Renal cortical epithelial cell (primary cell): ENCODE measurements around the gene TMEM91. TPM values are rescaled to one million over a fixed set of nuclear protein-coding genes. Genes with fewer than 3 reads are reported as not detected.
"Not testable (repeated sequence)": the region's sequence is repeated elsewhere in the genome, so short reads cannot be mapped to it uniquely, and the experiment has no call there.

ENCODE experiments used
- DNase-seq: peaks from one replicate; pipeline ENCODE4 v3.0.0-alpha.2; 2011; ENCODE audit warnings: low read depth
- total RNA-seq: library from RNA; depleted of rRNA; stranded (reverse); fragments of >200 nt; gene quantifications from 2 replicates; pipeline ENCODE4 v1.2.3, GENCODE V29; 2014

The TMEM91 gene
- total RNA-seq, 1 donor from 2014 or later: 9.0 TPM

DNA sequence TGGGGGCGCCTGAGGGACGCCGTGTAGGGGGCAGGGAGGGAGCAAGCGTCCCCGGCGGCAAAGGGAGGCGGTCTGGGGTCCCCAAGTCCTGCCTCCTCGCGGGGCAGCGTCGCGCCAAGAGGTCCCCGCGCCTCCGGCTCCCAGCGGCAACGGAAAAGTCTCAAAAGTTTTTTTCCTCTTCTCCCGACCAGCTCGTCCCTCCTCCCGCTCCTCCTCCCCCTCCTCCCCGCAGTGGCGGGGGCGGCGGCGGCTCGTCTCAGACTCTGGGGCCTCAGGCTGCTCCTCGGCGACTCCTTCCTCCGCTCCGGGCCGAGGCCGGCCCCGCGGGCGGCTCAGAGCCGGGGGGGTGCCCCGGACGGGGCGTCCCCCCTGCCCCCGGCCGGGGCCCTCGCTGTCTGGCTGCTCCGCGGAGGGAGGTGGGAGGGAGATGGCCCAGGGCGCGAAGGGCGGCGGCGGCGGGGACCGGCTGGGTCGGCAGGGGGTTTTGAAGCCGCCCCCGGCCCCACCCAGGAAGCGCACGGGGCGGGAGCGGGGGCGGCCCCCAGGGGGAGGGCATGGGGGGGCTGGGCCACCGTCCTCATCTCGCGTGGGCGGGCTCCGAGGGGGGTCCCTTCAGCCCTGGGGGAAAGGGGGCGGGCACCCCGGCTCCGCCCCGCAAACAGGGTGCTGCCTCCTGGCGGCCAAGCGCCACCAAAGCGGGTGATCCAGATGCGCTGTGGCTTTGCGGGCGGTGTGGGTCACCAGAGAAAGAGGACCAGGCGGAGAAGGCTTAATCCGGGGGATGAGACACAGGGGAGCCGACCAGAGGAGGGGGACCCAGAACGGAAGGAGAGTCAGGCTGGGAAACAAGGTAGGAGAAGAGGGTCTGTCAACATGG lies 22.6 kb upstream of the TMEM91 start, which contains the start of gene TGFB1:
Gene TGFB1, minus strand, starts transcription at position 457 of the 877 bp plus-strand sequence. CDS start 878 bp downstream, outside the sequence.
- DNase-seq: peak; percentile 54

- DNase-seq: no peak
Observed at GRCh38 chr19:41354343-41354953, 21.9 kb upstream of the TMEM91 start.

GRCh38 chr19:41355035-41355434 lies 21.3 kb upstream of the TMEM91 start:
- DNase-seq: no peak

GRCh38 chr19:41355802-41356201 lies 20.5 kb upstream of the TMEM91 start:
- no peak for DNase-seq

- DNase-seq: no peak
Observed at GRCh38 chr19:41356984-41357739, 19.2 kb upstream of the TMEM91 start.

DNA sequence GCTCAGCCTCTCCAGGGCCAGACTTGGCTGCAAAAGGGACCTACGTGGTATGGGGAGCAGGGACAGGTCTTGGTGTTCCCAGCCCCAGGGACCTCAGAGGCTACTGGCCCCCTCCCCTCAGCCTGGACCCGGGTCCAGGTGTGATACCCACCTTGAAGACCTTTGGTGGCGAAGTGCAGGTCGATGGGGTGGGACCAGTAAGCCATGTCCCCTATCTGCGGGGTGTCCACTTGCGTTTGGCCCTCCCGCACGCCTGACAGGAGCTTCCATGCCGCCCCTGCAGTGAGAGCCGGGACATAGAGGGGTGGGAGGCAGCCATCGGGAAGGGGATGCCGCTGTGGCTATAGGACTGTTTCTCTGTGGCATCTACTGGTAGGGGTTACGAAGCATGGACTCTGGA lies 18.6 kb upstream of the TMEM91 start:
- no peak for DNase-seq

GRCh38 chr19:41359741-41360140 lies 16.6 kb upstream of the TMEM91 start:
- no peak for DNase-seq

DNA sequence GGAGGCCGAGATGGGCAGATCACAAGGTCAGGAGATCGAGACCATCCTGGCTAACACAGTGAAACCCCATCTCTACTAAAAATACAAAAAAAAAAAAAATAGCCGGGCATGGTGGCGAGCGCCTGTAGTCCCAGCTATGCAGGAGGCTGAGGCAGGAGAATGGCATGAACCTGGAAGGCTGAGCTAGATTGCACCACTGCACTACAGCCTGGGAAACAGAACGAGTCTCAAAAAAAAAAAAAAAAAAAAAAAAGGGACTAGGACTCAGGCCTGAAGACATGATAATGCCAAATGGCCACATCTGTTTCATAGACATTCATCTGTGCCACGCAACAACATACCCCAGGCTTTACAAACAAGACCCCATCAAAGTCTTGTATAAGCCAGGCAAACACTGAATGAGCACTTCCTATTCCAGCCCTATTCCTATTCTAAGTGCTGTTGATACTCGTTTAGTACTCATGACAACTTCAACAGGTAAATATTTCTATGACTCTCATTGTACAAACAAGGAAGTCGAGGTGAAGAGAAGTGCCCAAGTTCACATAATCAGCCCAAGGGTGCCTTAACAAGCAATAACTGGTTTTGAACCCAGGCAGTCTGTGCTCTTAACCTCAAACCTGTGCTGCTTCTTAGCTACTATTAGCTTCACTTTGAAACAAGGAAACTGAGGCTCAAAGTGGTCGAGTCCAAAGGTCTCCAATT lies 14.0 kb upstream of the TMEM91 start:
- peak; percentile 49 for DNase-seq

GRCh38 chr19:41363371-41363752 lies 13.0 kb upstream of the TMEM91 start:
- DNase-seq: no peak

GRCh38 chr19:41363753-41364523 lies 12.4 kb upstream of the TMEM91 start, which contains the start of gene B9D2:
Gene B9D2, minus strand, starts transcription at chr19:41364149. Its CDS starts 630 bp downstream, at chr19:41363519.
- peak; percentile 94 for DNase-seq

GRCh38 chr19:41364524-41365391 lies 11.6 kb upstream of the TMEM91 start:
- no peak for DNase-seq

- no peak for DNase-seq
Observed at GRCh38 chr19:41366089-41366488, 10.2 kb upstream of the TMEM91 start.

GRCh38 chr19:41367848-41368301 lies 8.5 kb upstream of the TMEM91 start:
- DNase-seq: peak; percentile 96

GRCh38 chr19:41369769-41370168 lies 6.6 kb upstream of the TMEM91 start:
- DNase-seq: no peak

DNA sequence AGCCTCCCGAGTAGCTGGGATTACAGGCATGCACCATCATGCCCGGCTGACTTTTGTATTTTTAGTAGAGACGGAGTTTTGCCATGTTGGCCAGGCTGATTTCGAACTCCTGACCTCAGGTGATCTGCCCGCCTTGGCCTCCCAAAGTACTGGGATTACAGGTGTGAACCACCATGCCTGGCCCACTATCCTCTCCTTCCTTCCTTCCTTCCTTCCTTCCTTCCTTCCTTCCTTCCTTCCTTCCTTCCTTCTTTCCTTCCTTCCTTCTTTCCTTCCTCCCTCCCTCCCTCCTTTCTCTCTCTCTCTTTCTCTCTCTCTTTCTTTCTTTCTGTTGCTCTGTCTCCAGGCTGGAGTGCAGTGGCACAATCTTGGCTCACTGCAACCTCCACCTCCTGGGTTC lies 5.2 kb upstream of the TMEM91 start:
- DNase-seq: not testable (repeated sequence)

DNA sequence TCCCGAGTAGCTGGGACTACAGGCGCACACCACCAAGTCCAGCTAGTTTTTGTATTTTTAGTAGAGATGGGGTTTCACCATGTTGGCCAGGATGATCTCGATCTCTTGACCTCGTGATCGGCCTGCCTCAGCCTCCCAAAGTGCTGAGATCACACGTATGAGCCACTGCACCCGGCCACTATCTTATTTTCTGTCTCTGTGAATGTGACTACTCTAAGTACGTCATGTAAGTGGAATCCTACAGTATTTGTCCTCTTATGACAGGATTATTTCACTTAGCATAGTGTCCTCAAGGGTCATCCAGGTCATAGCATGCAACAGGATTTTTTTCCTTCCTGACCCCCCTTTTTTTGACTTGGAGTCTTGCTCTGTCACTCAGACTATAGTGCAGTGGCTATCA lies 4.8 kb upstream of the TMEM91 start:
- no peak for DNase-seq

DNA sequence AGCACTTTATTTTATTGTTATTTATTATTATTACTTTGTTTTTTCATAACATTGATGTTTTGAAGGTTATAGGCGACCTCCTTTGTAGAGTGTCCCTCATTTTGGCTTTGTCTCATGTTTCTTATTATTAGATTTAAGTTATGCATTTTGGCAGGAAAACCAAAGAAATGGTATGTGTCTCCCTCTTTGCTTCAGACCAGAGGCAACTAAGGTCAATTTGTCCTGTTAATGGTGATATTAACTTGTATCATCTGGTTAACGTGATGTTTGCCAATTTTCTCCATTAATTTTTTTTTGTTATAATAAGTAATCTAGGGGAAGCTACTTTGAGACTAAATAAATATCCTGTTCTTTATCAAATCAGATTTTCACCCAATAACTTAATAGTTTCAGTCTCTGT lies 3.8 kb upstream of the TMEM91 start:
- DNase-seq: no peak

DNA sequence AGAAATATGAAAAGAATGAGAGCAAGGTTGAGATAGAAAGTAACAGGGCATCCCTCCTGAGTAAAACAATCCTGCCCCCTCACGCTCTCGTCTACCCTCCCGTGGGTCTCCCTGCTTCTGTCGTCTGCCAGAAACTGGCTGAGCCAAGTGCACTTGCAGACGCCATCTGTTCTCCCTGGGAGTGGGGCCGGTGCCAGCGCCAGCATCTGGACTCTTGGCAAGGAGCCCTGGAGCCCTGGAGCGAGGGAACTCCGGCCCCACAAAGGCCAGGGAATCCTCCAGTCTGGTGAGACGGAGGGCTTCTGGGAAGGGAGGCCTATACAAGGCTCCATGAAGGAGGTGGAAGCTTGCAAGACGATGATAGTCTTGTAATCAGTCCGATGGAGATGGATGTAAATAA lies 2.3 kb upstream of the TMEM91 start:
- peak; percentile 46 for DNase-seq

DNA sequence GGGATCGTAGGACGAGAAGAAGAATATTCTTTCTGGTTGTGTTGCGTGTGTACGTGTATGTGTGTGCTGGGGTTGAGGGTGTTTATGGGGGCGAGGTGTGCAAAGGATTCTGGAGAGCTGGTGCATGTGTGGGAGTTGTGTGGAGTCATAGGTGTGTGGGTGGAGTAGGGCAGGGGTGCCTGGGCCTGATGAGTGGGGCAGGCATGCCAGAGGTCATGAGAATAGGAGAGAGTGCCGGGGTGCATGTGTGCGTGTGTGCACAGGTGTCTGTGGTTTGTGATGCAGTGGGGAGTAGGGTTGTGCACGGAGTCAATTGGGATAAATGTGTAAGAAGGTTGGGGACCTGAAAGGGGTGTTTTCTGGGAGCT lies 649 bp downstream of the TMEM91 start:
- no peak for DNase-seq
